ENCODE measurements around the gene LMX1A.

LMX1A gene

DNA sequence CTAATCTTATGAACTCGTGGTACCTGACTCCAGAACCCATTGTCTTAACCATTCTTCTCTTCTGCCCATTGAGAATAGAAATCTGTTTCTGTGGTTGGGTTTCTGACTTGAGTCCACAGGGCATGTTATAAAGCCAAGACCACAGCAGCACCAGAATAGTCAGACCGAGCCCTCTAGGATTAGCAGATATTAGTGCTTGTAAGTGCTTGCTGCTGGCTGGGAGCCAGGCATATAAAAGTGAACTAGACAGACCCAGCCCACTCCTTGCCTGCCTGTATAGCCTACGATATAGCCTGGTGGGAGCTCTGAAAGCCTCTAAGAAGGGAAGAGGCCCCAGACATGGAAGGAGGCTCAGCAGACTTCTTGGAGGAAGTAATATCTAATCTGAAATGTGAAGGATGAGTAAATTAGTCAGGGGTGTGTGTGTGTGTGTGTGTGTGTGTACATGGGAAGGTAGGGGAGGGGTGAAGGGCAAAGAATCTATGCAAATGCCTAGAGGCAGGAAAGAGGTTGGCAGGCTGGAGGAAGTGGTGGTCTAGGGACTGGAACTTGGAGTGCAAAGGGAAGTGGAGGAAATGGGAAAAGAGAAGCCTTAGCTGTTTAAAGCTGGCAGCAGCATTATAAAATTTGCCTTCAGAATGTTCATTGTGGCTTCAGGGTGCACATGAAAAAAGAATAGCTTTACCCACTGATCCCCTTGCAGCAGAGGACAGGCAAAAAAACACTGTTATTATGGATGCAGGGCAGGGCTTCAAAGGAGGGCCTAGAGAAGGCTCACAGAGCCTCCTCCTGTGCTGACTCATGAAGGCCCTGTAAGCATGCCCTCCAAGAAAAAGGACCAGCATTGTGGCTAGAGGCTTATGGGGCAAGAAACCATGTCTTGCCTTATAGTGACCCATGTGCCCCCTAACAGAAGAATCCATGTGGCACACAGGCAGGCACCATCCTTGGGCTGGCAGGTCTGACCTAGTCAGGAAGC is 169.2 kb downstream of the LMX1A start:
- ATAC-seq = no peak
- no peak for TF ChIP-seq PPARA (CRISPR knock-in tag; IDR thresholded peaks at IDR 0.05; ENCODE audit: borderline replicate concordance)
- no peak for TF ChIP-seq RARB (CRISPR knock-in tag; IDR thresholded peaks at IDR 0.05)
- no peak for TF ChIP-seq ZC3H10 (CRISPR knock-in tag; IDR thresholded peaks at IDR 0.05)
- no peak for TF ChIP-seq OSR1 (CRISPR knock-in tag; IDR thresholded peaks at IDR 0.05)
- TF ChIP-seq TCF4 (CRISPR knock-in tag; IDR thresholded peaks at IDR 0.05; ENCODE audit: borderline replicate concordance) = no peak
- TF ChIP-seq, protein P1, sequence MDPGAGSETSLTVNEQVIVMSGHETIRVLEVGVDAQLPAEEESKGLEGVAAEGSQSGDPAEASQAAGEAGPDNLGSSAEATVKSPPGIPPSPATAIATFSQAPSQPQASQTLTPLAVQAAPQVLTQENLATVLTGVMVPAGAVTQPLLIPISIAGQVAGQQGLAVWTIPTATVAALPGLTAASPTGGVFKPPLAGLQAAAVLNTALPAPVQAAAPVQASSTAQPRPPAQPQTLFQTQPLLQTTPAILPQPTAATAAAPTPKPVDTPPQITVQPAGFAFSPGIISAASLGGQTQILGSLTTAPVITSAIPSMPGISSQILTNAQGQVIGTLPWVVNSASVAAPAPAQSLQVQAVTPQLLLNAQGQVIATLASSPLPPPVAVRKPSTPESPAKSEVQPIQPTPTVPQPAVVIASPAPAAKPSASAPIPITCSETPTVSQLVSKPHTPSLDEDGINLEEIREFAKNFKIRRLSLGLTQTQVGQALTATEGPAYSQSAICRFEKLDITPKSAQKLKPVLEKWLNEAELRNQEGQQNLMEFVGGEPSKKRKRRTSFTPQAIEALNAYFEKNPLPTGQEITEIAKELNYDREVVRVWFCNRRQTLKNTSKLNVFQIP (CRISPR knock-in tag; IDR thresholded peaks at IDR 0.05; ENCODE audit: borderline replicate concordance, low read depth) = no peak
- TF ChIP-seq, protein P2, sequence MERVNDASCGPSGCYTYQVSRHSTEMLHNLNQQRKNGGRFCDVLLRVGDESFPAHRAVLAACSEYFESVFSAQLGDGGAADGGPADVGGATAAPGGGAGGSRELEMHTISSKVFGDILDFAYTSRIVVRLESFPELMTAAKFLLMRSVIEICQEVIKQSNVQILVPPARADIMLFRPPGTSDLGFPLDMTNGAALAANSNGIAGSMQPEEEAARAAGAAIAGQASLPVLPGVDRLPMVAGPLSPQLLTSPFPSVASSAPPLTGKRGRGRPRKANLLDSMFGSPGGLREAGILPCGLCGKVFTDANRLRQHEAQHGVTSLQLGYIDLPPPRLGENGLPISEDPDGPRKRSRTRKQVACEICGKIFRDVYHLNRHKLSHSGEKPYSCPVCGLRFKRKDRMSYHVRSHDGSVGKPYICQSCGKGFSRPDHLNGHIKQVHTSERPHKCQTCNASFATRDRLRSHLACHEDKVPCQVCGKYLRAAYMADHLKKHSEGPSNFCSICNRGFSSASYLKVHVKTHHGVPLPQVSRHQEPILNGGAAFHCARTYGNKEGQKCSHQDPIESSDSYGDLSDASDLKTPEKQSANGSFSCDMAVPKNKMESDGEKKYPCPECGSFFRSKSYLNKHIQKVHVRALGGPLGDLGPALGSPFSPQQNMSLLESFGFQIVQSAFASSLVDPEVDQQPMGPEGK (CRISPR knock-in tag; IDR thresholded peaks at IDR 0.05; ENCODE audit: borderline replicate concordance) = no peak
- no peak for TF ChIP-seq ZNF565 (CRISPR knock-in tag; conservative IDR thresholded peaks at IDR 0.05; ENCODE audit: low read depth)
- TF ChIP-seq SNAI2 (CRISPR knock-in tag; IDR thresholded peaks at IDR 0.05) = no peak
- TF ChIP-seq ZNF70 (CRISPR knock-in tag; IDR thresholded peaks at IDR 0.05) = no peak
- TF ChIP-seq ESRRG (CRISPR knock-in tag; IDR thresholded peaks at IDR 0.05) = no peak
- TF ChIP-seq, protein P3, sequence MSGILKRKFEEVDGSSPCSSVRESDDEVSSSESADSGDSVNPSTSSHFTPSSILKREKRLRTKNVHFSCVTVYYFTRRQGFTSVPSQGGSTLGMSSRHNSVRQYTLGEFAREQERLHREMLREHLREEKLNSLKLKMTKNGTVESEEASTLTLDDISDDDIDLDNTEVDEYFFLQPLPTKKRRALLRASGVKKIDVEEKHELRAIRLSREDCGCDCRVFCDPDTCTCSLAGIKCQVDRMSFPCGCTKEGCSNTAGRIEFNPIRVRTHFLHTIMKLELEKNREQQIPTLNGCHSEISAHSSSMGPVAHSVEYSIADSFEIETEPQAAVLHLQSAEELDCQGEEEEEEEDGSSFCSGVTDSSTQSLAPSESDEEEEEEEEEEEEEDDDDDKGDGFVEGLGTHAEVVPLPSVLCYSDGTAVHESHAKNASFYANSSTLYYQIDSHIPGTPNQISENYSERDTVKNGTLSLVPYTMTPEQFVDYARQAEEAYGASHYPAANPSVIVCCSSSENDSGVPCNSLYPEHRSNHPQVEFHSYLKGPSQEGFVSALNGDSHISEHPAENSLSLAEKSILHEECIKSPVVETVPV (CRISPR knock-in tag; IDR thresholded peaks at IDR 0.05) = no peak
- TF ChIP-seq TOX (CRISPR knock-in tag; IDR thresholded peaks at IDR 0.05; ENCODE audit: borderline replicate concordance) = no peak

DNA sequence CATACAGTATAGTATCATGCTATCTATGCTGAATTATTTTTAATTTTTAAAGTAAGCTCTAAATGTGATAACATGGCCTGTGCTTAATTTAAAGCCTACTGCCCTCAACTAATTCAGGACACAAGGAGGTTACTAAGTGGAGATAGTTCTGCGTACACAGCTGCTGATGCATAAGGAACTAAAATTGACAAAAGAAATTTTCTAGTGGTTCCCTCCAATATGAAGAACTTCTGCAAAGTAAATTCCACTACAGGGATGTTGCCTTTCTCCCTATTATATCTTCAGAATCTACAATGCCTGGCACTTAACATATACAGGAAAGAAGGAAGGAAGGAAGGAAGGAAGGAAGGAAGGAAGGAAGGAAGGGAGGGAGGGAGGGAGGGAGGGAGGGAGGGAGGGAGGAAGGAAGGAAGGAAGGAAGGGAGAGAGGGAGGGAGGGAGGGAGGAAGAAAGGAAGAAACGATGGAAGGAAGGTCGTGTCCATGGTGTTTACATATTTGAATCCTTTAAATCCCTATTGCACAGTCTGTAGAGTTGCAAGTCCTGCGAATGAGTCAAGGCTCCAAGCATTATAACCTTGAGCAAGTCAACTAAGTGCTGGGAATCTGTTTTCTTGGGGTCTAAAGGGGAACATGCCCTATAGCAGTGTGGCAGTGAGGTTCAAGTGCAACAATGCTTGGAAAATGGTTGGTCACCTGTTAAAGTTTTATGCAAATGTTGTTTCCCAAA is 171.2 kb downstream of the LMX1A start:
- no peak for TF ChIP-seq GLIS3 (CRISPR knock-in tag; IDR thresholded peaks at IDR 0.05)
- no peak for TF ChIP-seq CSDC2 (CRISPR knock-in tag; IDR thresholded peaks at IDR 0.05)
- TF ChIP-seq ARNTL (CRISPR knock-in tag; IDR thresholded peaks at IDR 0.05; ENCODE audit: borderline replicate concordance, low read depth) = no peak
- TF ChIP-seq ZC3H10 (CRISPR knock-in tag; IDR thresholded peaks at IDR 0.05) = no peak
- no peak for ATAC-seq

DNA sequence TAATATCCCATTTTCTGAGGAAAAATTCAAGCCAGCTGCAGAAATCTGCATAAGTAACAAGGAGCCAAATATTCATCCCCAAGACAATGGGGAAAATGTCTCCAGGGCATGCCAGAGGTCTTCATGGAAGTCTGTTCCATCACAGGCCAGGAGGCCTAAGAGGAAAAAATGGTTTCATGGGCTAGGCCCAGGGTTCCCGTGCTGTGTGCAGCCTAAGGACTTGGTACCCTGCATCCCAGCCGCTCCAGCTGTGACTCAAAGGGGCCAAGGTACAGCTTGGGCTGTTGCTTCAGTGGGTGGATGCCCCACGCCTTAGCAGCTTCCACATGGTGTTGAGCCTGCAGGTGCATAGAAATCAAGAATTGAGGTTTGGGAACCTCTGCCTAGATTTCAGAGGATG is 173.5 kb downstream of the LMX1A start:
- no peak for TF ChIP-seq CSDC2 (CRISPR knock-in tag; IDR thresholded peaks at IDR 0.05)
- no peak for ATAC-seq

DNA sequence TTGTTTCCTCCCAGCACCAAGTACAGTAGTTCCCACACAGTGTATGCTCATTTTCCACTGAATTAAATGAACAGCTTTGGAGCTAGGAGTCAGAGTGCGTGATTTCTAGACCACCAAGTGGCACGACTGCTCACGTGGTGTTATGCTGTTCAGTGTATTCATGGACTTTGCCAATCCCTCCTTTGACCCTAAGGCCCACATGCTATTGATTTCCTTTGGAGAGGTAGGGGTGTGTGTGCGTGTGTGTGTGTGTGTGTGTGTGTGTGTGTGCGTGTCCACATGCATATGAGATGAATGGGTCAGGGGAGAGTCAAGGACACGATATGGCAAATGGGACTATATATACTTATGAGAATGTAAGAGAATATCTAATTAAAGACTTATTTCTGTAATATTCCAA is 177.2 kb downstream of the LMX1A start:
- ATAC-seq = no peak
- TF ChIP-seq ZC3H10 (CRISPR knock-in tag; IDR thresholded peaks at IDR 0.05) (no peak), OSR1 (CRISPR knock-in tag; IDR thresholded peaks at IDR 0.05) (no peak), ZNF8 (CRISPR knock-in tag; IDR thresholded peaks at IDR 0.05) (no peak)
- TF ChIP-seq, protein P2 (CRISPR knock-in tag; IDR thresholded peaks at IDR 0.05; ENCODE audit: borderline replicate concordance) = no peak

DNA sequence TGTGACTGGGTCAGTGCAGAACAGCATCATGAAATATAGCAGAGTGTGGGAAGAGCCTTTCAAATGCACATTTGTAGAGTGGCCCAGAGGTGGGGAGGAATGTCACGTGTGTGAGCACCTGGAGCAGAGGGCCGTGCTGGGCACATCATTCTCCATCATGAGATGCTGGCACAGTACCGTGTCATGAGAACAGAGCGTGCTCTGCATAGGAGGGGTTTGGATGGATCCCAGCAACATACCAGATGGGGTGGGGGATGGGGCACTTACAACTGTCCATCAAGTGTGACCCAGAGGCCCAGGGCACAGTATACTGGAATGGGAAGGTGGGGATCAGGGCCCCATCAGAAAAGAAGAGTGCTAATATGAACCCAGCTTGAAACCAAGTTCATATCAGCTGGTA is 182.0 kb downstream of the LMX1A start:
- ATAC-seq = no peak
- TF ChIP-seq TOX (CRISPR knock-in tag; IDR thresholded peaks at IDR 0.05; ENCODE audit: borderline replicate concordance) (no peak), ZNF565 (CRISPR knock-in tag; conservative IDR thresholded peaks at IDR 0.05; ENCODE audit: low read depth) (no peak)
- TF ChIP-seq, protein P2 (CRISPR knock-in tag; IDR thresholded peaks at IDR 0.05; ENCODE audit: borderline replicate concordance) = no peak
